ENCODE measurements around the gene LARGE1.
"Not testable (repeated sequence)": the region's sequence is repeated elsewhere in the genome, so short reads cannot be mapped to it uniquely, and the experiment has no call there.

Gene LARGE1

GRCh38 chr22:33569559-33569958, 350.7 kb downstream of the LARGE1 start:
- no peak for DNase-seq (ENCODE audit: low read depth in 4 of 4, low spot score in 1 of 4)

DNA sequence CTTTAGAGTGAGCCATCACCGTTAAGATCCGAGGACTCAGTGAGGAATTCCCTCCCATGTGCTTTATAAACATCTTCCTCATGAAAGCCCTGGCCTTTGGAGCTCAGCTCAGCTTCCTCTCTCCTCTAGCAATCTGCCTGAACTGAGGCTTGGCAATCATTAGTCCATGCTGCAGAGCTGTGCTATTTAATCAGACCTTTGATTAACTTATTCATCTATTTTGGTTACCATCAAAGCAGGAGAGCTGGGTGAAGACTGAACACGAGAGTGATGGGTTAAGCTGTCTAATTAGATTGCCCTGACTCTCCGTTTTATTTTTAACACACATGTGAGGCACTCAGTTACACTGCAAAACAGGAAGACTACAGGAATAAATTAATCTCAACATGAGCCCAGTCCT, 351.3 kb downstream of the LARGE1 start:
- no peak for DNase-seq (ENCODE audit: low read depth in 4 of 4, low spot score in 1 of 4)

DNA sequence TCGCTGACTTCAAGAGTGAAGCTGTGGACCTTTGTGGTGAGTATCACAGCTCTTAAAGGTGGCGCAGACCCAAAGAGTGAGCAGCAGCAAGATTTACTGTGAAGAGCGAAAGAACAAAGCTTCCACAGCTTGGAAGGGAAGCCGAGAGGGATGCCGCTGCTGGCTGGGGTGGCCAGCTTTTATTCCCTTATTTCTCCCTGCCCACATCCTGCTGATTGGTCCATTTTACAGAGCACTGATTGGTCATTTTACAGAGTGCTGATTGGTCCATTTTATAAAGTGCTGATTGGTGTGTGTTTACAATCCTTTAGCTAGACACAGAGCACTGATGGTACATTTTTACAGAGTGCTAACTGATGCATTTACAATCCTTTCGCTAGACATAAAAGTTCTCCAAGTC, 353.8 kb downstream of the LARGE1 start:
- DNase-seq (ENCODE audit: low read depth in 4 of 4, low spot score in 1 of 4) = not testable (repeated sequence)

- DNase-seq (ENCODE audit: low read depth in 4 of 4, low spot score in 1 of 4) = no peak
Observed at GRCh38 chr22:33565580-33565995, 354.7 kb downstream of the LARGE1 start.

DNA sequence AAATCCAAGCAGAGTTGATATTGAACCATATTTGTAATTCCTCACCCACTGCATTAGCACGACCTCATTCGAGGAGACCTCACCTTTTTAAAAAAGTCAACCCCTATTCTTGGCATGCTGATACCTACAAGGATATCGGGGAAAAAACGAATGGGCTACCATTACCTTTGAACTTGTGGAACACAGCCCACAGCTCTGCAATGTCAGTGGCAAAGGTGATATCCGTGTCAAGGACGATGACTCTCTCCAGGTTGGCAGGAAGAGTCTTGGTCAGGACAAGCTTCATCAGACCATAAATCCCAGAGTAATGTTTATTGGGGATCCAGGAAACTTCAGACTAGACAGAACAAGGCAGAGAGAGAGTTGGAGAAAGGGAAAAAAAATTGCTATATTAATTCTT, 355.6 kb downstream of the LARGE1 start:
- no peak for DNase-seq (ENCODE audit: low read depth in 4 of 4, low spot score in 1 of 4)

- DNase-seq (ENCODE audit: low read depth in 4 of 4, low spot score in 1 of 4) = no peak
Observed at GRCh38 chr22:33563220-33563964, 356.9 kb downstream of the LARGE1 start.

DNA sequence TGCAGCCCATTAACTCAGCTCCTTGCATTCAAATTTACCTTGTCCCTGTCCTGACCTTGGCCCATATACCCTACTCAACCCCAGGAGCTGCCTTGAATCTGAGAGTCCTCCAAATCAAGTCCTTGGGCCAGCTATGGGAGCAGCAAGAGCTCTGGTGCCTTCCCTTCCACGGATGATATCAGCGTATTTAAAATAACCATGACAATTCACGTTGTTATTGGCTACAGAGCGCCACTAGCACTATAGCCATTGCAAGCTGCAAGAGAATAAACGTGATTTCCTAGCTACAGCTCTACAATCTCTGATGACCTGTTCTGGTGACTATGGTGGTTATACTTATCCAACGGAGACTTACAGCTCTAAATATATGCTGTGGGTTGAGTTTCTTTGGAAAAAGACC, 357.8 kb downstream of the LARGE1 start:
- no peak for DNase-seq (ENCODE audit: low read depth in 4 of 4, low spot score in 1 of 4)

- DNase-seq (ENCODE audit: low read depth in 4 of 4, low spot score in 1 of 4) = no peak
Observed at GRCh38 chr22:33561149-33561807, 359.0 kb downstream of the LARGE1 start.

GRCh38 chr22:33557836-33558235, 362.4 kb downstream of the LARGE1 start:
- DNase-seq (ENCODE audit: low read depth in 4 of 4, low spot score in 1 of 4) = no peak

DNA sequence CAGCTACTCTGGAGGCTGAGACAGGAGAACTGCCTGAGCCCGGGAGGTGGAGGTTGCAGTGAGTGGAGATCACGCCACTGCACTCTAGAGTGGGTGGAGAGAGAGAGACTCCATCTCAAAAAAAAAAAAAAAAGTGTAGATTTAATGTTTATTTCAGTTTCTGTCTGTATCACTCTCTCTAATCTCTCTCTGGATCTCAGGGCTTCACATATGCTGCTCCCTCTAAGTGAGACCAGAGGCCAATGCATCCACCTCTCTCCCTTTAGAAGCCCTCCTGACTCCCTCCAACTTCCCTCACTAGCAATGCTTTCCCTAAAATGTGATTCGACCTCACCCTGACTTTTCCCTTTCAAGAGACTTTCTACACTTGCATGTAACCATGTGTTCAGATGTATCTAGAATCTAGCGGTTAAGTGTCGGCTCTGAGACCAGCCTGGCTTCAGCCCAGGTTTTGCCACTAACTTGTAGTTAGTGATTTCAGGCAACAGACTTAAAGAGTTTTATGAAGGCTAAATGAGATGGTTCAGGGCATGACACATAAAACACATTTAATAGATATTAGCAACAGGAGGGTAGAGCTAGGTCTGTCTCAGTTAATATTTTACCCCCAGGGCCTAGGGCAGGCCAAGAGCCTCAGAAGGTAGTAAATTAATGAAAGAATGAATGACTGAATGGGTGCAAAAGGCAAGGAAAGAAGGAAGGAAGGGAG, 364.3 kb downstream of the LARGE1 start:
- no peak for DNase-seq (ENCODE audit: low read depth in 4 of 4, low spot score in 1 of 4)

GRCh38 chr22:33553493-33553892, 366.8 kb downstream of the LARGE1 start:
- no peak for DNase-seq (ENCODE audit: low read depth in 4 of 4, low spot score in 1 of 4)

DNA sequence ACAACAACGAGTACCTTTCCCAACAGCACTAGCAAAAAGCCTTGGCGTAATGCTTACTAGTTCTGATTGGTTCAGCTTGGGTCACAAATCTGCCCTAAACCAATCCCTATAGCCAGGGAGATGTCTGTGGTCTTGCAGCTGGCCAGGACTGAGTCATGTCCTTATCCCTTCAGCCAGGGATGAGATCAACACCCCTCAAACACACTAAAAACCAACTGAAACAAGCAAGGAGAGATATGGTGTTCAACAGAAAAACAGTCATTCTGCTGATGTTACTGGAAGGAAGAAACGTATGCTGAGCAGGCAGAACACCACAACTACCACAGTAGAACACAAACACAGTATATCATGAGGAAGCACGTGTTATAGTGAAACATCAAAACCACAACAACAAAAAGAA, 375.6 kb downstream of the LARGE1 start:
- no peak for DNase-seq (ENCODE audit: low read depth in 4 of 4, low spot score in 1 of 4)

- no peak for DNase-seq (ENCODE audit: low read depth in 4 of 4, low spot score in 1 of 4)
Observed at GRCh38 chr22:33542722-33543121, 377.6 kb downstream of the LARGE1 start.

- DNase-seq (ENCODE audit: low read depth in 4 of 4, low spot score in 1 of 4) = no peak
Observed at GRCh38 chr22:33542153-33542552, 378.1 kb downstream of the LARGE1 start.

DNA sequence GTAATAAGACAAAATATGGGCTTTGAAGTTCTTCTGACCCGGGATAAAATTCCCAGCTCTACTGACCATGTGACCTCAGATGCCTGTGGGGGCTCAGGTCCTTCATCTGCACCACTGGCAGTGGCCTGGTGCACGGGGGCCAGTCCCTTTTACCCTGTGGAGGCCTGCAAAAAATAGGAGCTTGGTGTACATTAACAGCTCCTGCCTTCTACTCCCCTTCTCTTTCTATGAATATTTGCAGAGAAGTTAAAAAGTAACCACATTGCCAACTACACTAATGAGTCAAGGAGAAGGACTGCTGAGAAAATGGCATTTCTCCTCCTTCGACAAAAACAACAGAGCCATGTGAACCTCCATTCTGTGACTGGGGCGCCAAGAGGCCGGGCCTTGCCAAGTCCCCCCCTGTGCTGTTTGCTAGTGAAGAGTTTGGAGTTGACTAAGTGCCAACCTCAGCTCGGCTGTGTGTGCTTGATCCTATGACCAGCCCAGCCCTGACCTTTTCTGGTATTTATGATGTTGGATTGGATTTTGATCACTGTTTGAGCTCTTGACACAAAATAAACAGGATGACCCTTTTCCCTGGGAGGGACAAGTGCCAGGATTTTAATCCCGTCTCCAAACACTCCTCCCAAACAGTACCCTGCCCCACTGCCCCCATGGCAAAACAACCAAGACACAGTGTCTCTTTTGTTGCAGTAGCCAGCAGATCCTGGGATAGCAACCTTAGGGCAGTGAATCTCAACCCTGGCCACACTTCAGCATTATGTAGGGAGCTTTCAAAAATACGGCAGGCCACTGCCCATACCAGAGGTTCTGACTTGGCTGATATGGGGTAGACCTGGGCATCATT, 380.1 kb downstream of the LARGE1 start:
- DNase-seq (ENCODE audit: low read depth in 4 of 4, low spot score in 1 of 4) = no peak

DNA sequence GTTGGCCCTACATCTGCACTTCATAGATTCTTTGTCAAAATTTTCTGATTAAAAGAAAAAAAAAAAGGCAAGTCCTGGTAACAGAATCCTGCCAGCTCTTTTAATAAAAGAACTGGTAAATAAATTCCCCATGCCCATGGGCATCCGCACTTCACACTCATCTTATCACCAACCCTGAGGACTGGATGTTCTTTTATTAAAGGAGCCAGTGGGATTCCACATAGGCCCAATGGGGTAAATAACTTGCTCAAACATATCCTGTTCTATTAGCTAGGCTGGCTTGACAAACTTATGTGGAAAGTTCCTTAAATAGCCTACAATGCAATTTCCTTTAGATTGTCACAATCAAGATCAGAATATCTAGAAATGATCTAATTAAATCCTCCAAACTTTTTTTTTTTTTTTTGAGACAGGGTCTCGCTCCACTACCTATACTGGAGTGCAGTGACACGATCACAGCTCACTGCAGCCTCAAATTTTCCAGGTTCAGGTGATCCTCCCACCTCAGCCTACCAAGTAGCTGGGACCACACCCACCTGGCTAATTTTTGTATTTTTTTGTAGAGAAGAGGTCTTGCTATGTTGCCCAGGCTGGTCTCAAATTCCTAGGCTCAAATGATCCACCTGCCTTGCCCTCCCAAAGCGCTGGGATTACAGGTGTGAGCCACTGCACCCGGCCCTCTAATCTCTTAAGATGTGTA, 380.9 kb downstream of the LARGE1 start:
- DNase-seq (ENCODE audit: low read depth in 4 of 4, low spot score in 1 of 4) = no peak

DNA sequence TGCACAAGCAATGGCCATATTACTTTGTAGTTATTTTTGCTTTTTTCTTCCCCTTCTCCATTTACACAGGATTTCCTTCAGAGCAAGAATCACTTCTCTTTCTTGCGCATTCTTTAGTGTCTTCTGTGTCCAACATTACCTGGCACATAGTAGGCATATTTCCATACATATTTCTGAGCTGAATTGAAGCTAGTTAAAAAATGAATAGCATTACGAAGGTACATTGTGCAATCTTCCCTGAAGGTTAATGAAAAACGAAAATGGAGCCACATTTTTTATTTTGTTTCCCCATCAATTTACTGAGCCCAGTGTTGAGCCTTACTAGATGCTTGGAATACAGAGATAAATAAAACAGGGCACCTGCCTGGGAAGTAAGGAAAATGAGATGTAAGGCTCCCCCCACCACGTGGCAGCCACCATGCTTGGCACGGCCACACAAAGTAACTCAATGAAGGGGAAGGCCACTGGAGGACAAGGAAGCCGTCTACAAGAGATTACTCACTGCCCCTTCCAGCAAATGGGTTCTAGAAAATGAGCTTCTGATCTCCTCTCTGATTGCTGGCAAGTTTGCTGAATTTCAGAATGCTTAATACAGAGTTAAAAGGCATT, 381.9 kb downstream of the LARGE1 start:
- no peak for DNase-seq (ENCODE audit: low read depth in 4 of 4, low spot score in 1 of 4)

DNA sequence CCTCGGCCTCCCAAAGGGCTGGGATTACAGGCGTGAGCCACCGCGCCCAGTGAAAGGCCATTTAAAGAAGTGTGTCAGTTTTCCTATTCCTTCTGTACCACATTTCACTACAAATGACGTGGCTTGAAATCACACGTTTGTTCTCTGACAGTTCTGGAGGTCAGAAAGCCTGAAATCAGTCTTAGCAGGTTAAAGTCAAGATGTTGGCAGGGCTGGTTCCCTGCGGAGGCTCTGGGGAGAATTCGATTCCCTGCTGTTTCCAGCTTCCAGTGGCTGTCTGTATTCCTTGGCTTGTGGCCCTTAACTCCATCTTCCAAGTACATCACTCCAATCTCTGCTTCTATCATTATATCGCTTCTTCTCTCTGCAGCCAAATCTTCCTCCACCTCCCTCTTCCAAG, 383.2 kb downstream of the LARGE1 start:
- DNase-seq (ENCODE audit: low read depth in 4 of 4, low spot score in 1 of 4) = no peak

DNA sequence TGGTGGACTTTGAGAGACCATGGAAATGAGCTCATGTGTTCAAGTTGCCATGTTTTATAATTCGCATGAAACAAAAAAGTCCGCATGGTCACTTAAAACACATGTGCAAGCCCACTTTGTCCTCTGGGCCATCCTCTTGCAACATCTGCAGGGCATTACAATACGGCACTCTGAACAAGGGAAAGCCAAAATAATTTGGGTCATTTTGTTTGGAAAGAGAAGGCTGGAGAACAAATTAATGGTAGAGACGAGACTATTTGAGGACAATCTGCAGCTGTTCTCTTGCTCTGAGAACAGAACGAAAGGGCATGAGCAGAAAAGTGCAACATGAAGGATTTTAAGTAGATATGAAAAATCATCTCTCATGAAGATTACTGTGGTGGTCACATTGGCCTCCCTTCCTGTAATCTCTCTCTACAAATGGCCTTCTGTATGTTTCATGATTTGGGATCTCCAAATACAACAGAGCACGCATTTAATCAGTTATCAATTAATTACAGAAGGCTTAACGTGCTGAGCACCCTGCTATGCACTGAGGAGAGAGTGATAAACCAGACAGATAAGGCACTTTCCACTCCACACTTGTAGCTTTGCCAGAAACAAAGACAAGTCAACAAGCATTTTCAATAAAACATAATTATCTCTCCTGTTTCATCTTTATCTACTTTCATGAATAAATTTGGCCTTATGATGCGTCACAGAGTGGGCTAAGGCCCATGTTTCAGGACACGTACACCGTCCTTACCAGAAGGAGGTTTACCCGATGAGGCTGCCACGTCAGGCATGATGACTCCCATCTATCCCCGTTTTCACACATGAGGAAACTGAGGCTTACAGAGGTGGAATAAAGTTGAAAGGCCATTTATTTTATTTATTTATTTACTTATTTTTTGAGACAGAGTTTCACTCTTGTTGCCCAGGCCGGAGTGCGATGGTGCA, 384.1 kb downstream of the LARGE1 start:
- no peak for DNase-seq (ENCODE audit: low read depth in 4 of 4, low spot score in 1 of 4)

Measured in stimulated activated CD4-positive, alpha-beta T cell treated with anti-CD3 and anti-CD28 coated beads, Interleukin-1b, Interleukin-23, amount 100 ng/mL, for 24 hours (primary cell).